ENCODE measurements around the gene KCTD13.
"Not testable (repeated sequence)": the region's sequence is repeated elsewhere in the genome, so short reads cannot be mapped to it uniquely, and the experiment has no call there.

The KCTD13 gene

GRCh38 chr16:29950806-29951461, 24.9 kb upstream of the KCTD13 start:
- H3K4me3 ChIP-seq (ENCODE audit: low read depth, low read length): no peak overlapping the region
- no peak for DNase-seq (ENCODE audit: low read depth)

- DNase-seq (ENCODE audit: low read depth): no peak
- no peak overlapping the region for H3K4me3 ChIP-seq (ENCODE audit: low read depth, low read length)
These were observed 21.9 kb upstream of the KCTD13 start for GRCh38 chr16:29947897-29948296.

- peak; percentile 93 for DNase-seq (ENCODE audit: low read depth)
- no peak overlapping the region for H3K4me3 ChIP-seq (ENCODE audit: low read depth, low read length)
These were observed 18.1 kb upstream of the KCTD13 start for GRCh38 chr16:29943846-29944799.

- DNase-seq (ENCODE audit: low read depth): no peak
- H3K4me3 ChIP-seq (ENCODE audit: low read depth, low read length): no peak overlapping the region
These were observed 14.6 kb upstream of the KCTD13 start for GRCh38 chr16:29940656-29941055.

- DNase-seq (ENCODE audit: low read depth); H3K4me3 ChIP-seq (ENCODE audit: low read depth, low read length): not testable (repeated sequence)
These were observed 5.7 kb upstream of the KCTD13 start for GRCh38 chr16:29931750-29932149.

GRCh38 chr16:29927070-29927905, 1.3 kb upstream of the KCTD13 start:
- peak overlapping the region; percentile 94 for H3K4me3 ChIP-seq (ENCODE audit: low read depth, low read length)
- DNase-seq (ENCODE audit: low read depth): no peak

- DNase-seq (ENCODE audit: low read depth): no peak
- H3K4me3 ChIP-seq (ENCODE audit: low read depth, low read length): peak overlapping the region; percentile 94
These were observed 656 bp upstream of the KCTD13 start for GRCh38 chr16:29926711-29927052.

GRCh38 chr16:29925105-29925756, 795 bp downstream of the KCTD13 start:
- peak overlapping the region; percentile 94 for H3K4me3 ChIP-seq (ENCODE audit: low read depth, low read length)
- DNase-seq (ENCODE audit: low read depth): no peak

- no peak overlapping the region for H3K4me3 ChIP-seq (ENCODE audit: low read depth, low read length)
- no peak for DNase-seq (ENCODE audit: low read depth)
These were observed 3.0 kb downstream of the KCTD13 start for GRCh38 chr16:29922986-29923501.

- no peak overlapping the region for H3K4me3 ChIP-seq (ENCODE audit: low read depth, low read length)
- no peak for DNase-seq (ENCODE audit: low read depth)
These were observed 3.7 kb downstream of the KCTD13 start for GRCh38 chr16:29922326-29922725.

GRCh38 chr16:29921034-29921385, 5.0 kb downstream of the KCTD13 start:
- no peak overlapping the region for H3K4me3 ChIP-seq (ENCODE audit: low read depth, low read length)
- DNase-seq (ENCODE audit: low read depth): no peak

GRCh38 chr16:29920288-29921033, 5.6 kb downstream of the KCTD13 start:
- DNase-seq (ENCODE audit: low read depth): no peak
- H3K4me3 ChIP-seq (ENCODE audit: low read depth, low read length): no peak overlapping the region

GRCh38 chr16:29916979-29917378, 9.0 kb downstream of the KCTD13 start:
- no peak overlapping the region for H3K4me3 ChIP-seq (ENCODE audit: low read depth, low read length)
- DNase-seq (ENCODE audit: low read depth): no peak

- H3K4me3 ChIP-seq (ENCODE audit: low read depth, low read length): no peak overlapping the region
- DNase-seq (ENCODE audit: low read depth): no peak
These were observed 10.3 kb downstream of the KCTD13 start for GRCh38 chr16:29915590-29916247.

GRCh38 chr16:29913514-29913913, 12.5 kb downstream of the KCTD13 start:
- DNase-seq (ENCODE audit: low read depth): no peak
- no peak overlapping the region for H3K4me3 ChIP-seq (ENCODE audit: low read depth, low read length)

- DNase-seq (ENCODE audit: low read depth): no peak
- H3K4me3 ChIP-seq (ENCODE audit: low read depth, low read length): no peak overlapping the region
These were observed 13.9 kb downstream of the KCTD13 start for GRCh38 chr16:29912087-29912486.

- no peak overlapping the region for H3K4me3 ChIP-seq (ENCODE audit: low read depth, low read length)
- DNase-seq (ENCODE audit: low read depth): no peak
These were observed 14.4 kb downstream of the KCTD13 start for GRCh38 chr16:29911676-29912010.

Measured in skeletal muscle cell (primary cell).